Inferior parietal cortex (tissue), 1 donor: Measurements from ENCODE around the gene PITPNB.

Source experiments
- DNase-seq: peaks from one replicate; pipeline ENCODE4 v3.0.0-alpha.2; 2016; ENCODE audit errors: extremely low spot score

Gene PITPNB

GRCh38 chr22:27859336-27859735 lies 59.7 kb downstream of the PITPNB start:
- no peak for DNase-seq

GRCh38 chr22:27858626-27859025 lies 60.4 kb downstream of the PITPNB start:
- no peak for DNase-seq

GRCh38 chr22:27857443-27857842 lies 61.6 kb downstream of the PITPNB start:
- DNase-seq: no peak

- no peak for DNase-seq
Observed at GRCh38 chr22:27856386-27856785, 62.7 kb downstream of the PITPNB start.

GRCh38 chr22:27853424-27853823 lies 65.6 kb downstream of the PITPNB start:
- no peak for DNase-seq

- DNase-seq: no peak
Observed at GRCh38 chr22:27851974-27852746, 66.9 kb downstream of the PITPNB start.

- DNase-seq: no peak
Observed at GRCh38 chr22:27850000-27850521, 69.0 kb downstream of the PITPNB start.

GRCh38 chr22:27848005-27848404 lies 71.1 kb downstream of the PITPNB start:
- DNase-seq: no peak

- no peak for DNase-seq
Observed at GRCh38 chr22:27846910-27847309, 72.1 kb downstream of the PITPNB start.

- no peak for DNase-seq
Observed at GRCh38 chr22:27846248-27846757, 72.8 kb downstream of the PITPNB start.

- DNase-seq: no peak
Observed at GRCh38 chr22:27845644-27846043, 73.4 kb downstream of the PITPNB start.

GRCh38 chr22:27844656-27845591 lies 74.1 kb downstream of the PITPNB start:
- no peak for DNase-seq

- DNase-seq: no peak
Observed at GRCh38 chr22:27844256-27844655, 74.8 kb downstream of the PITPNB start.

GRCh38 chr22:27843441-27843840 lies 75.6 kb downstream of the PITPNB start:
- no peak for DNase-seq

- DNase-seq: peak; percentile 21
Observed at GRCh38 chr22:27842669-27843431, 76.2 kb downstream of the PITPNB start.

GRCh38 chr22:27842201-27842600 lies 76.9 kb downstream of the PITPNB start:
- DNase-seq: no peak

GRCh38 chr22:27840436-27840835 lies 78.6 kb downstream of the PITPNB start:
- no peak for DNase-seq

GRCh38 chr22:27839057-27839660 lies 79.9 kb downstream of the PITPNB start:
- no peak for DNase-seq

GRCh38 chr22:27836181-27836580 lies 82.9 kb downstream of the PITPNB start:
- no peak for DNase-seq

- no peak for DNase-seq
Observed at GRCh38 chr22:27835446-27835845, 83.6 kb downstream of the PITPNB start.
